ENCODE results near the gene LIMS2.

DNA sequence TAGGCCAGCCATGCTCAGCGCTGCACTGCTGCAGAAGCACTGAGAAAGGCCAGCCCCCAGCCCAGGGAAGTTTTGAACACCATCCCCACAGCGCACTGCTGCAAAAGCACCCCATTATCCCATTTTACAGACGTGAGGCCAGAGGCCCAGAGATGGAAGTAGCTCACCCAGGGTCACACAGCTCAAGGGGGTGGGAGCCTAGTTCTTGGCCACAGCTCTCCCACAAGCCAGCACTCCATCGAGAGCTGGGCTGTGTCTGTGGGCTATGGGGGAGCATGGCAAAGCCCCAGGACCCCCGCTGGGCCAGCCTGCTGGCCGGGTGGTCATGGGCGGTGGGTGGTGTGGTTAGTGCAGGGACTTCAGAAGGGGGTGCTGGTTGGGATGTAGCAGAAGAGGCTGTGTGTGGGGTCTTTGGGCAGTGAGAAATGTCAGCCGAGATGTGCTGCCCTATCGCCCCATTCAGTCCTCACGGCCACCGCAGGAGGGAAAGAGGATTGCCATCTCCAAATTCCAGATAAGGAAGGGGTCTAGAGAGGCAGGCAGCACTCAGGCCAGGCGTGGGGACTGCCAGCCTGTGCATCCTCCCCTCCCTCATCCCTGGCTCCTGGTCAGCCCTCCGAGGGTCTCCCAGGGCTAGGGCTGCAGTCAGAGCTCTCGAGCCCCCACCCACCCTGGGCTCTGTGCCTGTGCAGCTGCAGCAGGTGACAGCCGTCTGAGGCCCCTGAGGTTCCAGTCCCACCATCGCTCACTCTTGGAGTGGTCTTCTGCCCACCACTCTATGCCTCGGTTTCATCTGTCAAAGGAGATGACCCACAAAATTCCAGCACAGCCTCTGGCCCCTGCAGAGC lies 46.3 kb downstream of the LIMS2 start:
- TF ChIP-seq, protein P1, sequence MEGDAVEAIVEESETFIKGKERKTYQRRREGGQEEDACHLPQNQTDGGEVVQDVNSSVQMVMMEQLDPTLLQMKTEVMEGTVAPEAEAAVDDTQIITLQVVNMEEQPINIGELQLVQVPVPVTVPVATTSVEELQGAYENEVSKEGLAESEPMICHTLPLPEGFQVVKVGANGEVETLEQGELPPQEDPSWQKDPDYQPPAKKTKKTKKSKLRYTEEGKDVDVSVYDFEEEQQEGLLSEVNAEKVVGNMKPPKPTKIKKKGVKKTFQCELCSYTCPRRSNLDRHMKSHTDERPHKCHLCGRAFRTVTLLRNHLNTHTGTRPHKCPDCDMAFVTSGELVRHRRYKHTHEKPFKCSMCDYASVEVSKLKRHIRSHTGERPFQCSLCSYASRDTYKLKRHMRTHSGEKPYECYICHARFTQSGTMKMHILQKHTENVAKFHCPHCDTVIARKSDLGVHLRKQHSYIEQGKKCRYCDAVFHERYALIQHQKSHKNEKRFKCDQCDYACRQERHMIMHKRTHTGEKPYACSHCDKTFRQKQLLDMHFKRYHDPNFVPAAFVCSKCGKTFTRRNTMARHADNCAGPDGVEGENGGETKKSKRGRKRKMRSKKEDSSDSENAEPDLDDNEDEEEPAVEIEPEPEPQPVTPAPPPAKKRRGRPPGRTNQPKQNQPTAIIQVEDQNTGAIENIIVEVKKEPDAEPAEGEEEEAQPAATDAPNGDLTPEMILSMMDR (IDR thresholded peaks at IDR 0.05; ENCODE audit: extremely low read depth in 1 of 2, insufficient read depth in 1 of 2, low read depth in 1 of 2, low read length in 2 of 2): no peak
- TF ChIP-seq POLR2A (IDR thresholded peaks at IDR 0.05; ENCODE audit: low read depth, low read length) (no peak), POLR2AphosphoS5 (IDR thresholded peaks at IDR 0.05; ENCODE audit: insufficient read depth, low read depth, low read length) (no peak), MYC (IDR thresholded peaks at IDR 0.05; ENCODE audit: low read depth, low read length) (no peak), EZH2 (IDR thresholded peaks at IDR 0.05; ENCODE audit: borderline replicate concordance, low read depth, low read length, severe bottlenecking) (no peak), MAX (IDR thresholded peaks at IDR 0.05; ENCODE audit: insufficient read depth, insufficient read length) (no peak), JUN (IDR thresholded peaks at IDR 0.05; ENCODE audit: borderline replicate concordance, insufficient read depth, insufficient read length, low read depth) (no peak), GATA2 (IDR thresholded peaks at IDR 0.05; ENCODE audit: insufficient read depth, insufficient read length, low read depth, low read length) (no peak)
